ENCODE data around the gene FAM174C.

DNA sequence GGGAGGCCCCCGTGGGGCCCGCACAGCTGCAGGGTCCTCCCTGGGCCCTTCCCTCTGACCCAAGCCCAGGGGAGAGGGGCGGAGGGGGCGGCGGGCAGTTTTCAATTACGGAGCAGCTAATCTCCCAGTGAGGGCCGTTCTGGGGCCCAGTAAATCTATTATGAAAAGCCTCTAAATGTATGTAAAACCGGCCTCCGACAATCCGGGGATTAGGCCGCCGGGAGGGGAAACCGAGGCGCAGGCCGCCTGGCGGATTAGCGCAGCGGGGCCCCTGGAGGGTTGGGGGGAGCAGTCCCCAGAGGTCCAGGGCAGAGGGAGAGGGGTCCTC lies 35.5 kb downstream of the FAM174C start:
- TF ChIP-seq, protein P1, sequence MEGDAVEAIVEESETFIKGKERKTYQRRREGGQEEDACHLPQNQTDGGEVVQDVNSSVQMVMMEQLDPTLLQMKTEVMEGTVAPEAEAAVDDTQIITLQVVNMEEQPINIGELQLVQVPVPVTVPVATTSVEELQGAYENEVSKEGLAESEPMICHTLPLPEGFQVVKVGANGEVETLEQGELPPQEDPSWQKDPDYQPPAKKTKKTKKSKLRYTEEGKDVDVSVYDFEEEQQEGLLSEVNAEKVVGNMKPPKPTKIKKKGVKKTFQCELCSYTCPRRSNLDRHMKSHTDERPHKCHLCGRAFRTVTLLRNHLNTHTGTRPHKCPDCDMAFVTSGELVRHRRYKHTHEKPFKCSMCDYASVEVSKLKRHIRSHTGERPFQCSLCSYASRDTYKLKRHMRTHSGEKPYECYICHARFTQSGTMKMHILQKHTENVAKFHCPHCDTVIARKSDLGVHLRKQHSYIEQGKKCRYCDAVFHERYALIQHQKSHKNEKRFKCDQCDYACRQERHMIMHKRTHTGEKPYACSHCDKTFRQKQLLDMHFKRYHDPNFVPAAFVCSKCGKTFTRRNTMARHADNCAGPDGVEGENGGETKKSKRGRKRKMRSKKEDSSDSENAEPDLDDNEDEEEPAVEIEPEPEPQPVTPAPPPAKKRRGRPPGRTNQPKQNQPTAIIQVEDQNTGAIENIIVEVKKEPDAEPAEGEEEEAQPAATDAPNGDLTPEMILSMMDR (IDR thresholded peaks at IDR 0.05) = no peak
- TF ChIP-seq POLR2A (IDR thresholded peaks at IDR 0.05) = no peak

Measured in suprapubic skin (tissue), 3 donors.